Measurements from ENCODE around the gene GPR180.

Gene GPR180

DNA sequence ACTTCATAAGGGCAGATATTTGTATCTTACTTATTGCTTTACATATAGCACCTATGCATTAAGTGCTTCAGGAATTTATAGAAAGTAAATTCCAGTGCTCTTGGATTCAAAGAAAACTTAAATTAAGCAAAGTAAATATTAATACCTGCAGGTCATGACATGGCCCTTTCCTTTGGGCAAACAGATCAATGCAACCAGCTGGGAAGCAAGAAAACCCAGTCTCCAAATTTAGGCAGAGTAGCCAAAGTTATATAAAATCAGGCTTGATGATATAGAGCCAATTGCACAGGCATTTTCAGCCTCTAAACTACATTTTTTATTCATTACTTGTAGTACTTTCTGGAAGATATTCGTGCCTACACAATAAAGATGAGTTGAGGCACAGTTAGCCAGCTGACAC lies 22.6 kb upstream of the GPR180 start:
- DNase-seq (ENCODE audit: low read depth) = no peak

DNA sequence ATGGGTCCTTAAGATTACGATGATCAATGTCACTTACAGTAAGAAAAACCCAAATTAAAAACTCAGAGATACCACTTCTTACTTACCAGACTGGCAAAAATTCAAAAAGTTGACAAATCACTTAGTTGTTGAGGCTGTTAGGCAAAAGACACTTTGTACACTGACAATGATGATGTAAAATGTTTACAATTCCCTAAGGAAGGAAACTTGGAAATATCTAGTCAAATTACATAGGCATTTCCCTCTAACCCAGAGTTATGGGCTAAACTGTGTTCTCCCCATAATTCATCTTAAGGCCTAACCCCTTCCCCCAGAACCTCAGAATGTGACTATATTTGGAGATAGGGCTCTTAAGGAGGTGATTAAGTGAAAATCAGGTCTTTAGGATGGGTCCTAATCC lies 17.7 kb upstream of the GPR180 start:
- TF ChIP-seq CTCF (IDR thresholded peaks at IDR 0.05; ENCODE audit: insufficient read depth, low read depth, low read length, missing control alignments) = no peak
- no peak for DNase-seq (ENCODE audit: low read depth)
- no peak overlapping the region for H3K4me3 ChIP-seq (ENCODE audit: low read depth, low read length)

More for the DNA sequence above, 22.6 kb upstream of the GPR180 start:
- no peak overlapping the region for H3K4me3 ChIP-seq (ENCODE audit: low read depth, low read length)
- TF ChIP-seq CTCF (IDR thresholded peaks at IDR 0.05; ENCODE audit: insufficient read depth, low read depth, low read length, missing control alignments) = no peak

GRCh38 chr13:94585543-94586101 lies 16.0 kb upstream of the GPR180 start:
- H3K4me3 ChIP-seq (ENCODE audit: low read depth, low read length) = no peak overlapping the region
- no peak for DNase-seq (ENCODE audit: low read depth)
- no peak for TF ChIP-seq CTCF (IDR thresholded peaks at IDR 0.05; ENCODE audit: insufficient read depth, low read depth, low read length, missing control alignments)

DNA sequence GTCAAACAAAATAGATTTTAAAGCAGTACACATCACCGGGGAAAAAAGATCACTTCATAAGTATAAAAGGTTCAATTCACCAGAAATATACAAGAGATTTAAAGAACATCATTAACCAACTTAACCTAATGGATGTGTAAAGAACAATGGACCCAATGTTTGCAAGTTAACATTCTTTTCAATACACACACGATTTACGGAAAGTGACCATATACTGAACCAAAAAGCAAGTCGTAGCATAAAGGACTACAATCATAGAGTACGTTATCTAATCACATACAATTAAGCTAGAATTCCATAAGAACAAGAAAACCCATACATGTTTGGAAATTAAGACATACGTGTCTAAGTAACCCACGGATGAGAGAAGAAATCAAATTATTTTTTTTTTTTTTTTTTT lies 15.3 kb upstream of the GPR180 start:
- no peak overlapping the region for H3K4me3 ChIP-seq (ENCODE audit: low read depth, low read length)
- DNase-seq (ENCODE audit: low read depth) = no peak
- TF ChIP-seq CTCF (IDR thresholded peaks at IDR 0.05; ENCODE audit: insufficient read depth, low read depth, low read length, missing control alignments) = no peak

DNA sequence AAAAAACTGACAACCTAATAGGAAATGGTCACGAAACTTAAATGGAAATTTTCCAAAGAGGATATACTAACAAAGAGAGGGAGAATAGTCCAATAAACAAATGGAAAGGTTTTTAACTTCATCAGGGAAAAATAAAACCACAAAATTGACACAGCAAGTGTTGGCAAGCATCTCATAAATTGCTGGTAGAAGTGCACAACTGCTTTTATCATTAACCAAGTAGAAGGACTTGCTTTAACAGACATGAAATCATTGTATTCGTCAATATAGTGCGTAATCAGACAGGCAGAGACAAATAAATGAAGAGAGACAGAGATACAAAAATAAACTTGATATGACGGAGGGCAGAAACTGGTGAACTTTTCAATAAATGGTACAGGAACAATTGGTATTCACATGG lies 13.1 kb upstream of the GPR180 start:
- H3K4me3 ChIP-seq (ENCODE audit: low read depth, low read length) = no peak overlapping the region
- no peak for DNase-seq (ENCODE audit: low read depth)
- no peak for TF ChIP-seq CTCF (IDR thresholded peaks at IDR 0.05; ENCODE audit: insufficient read depth, low read depth, low read length, missing control alignments)

GRCh38 chr13:94590744-94591143 lies 10.9 kb upstream of the GPR180 start:
- TF ChIP-seq CTCF (IDR thresholded peaks at IDR 0.05; ENCODE audit: insufficient read depth, low read depth, low read length, missing control alignments) = no peak
- DNase-seq (ENCODE audit: low read depth) = peak; percentile 22
- H3K4me3 ChIP-seq (ENCODE audit: low read depth, low read length) = no peak overlapping the region

All from GM12865 (cell line).